Stimulated activated naive B cell treated with anti-CD40 and anti-IgM and Interleukin-4, amounts not matched to agents 10 μg/mL and 1 μg/mL and 100 μg/mL, for 72 hours (primary cell): ENCODE data around the gene RGSL1.
"Not testable (repeated sequence)": the region's sequence is repeated elsewhere in the genome, so short reads cannot be mapped to it uniquely, and the experiment has no call there.

Experiments
- ATAC-seq, 2 donors: fragments of 150-1000 bp; cut with Tn5 transposase; replicated peaks; 2 replicates each; pipeline ENCODE4 v1.10.0; 2021; ENCODE audit warnings: moderate library complexity in 1 of 2
- DNase-seq: peaks from one replicate; pipeline ENCODE4 v3.0.0; 2021
- H3K27ac Mint-ChIP-seq: one replicate; pipeline ENCODE4 v1.8.0; 2022; ENCODE audit warnings: mild to moderate bottlenecking, mixed read lengths
- H3K27me3 Mint-ChIP-seq, 2 donors: one replicate each; pipeline ENCODE4 v1.8.0; 2022; ENCODE audit warnings: mixed read lengths in 2 of 2
- H3K36me3 Mint-ChIP-seq, 2 donors: one replicate each; pipeline ENCODE4 v1.8.0; 2022; ENCODE audit warnings: mixed read lengths in 2 of 2, mild to moderate bottlenecking in 1 of 2
- H3K4me1 Mint-ChIP-seq, 2 donors: one replicate each; pipeline ENCODE4 v1.8.0; 2022; ENCODE audit warnings: mixed read lengths in 2 of 2, mild to moderate bottlenecking in 1 of 2
- H3K4me3 Mint-ChIP-seq, 2 donors: one replicate each; pipeline ENCODE4 v1.8.0; 2022; ENCODE audit warnings: mild to moderate bottlenecking in 2 of 2, mixed read lengths in 2 of 2, moderate library complexity in 1 of 2
- H3K9me3 Mint-ChIP-seq, 2 donors: one replicate each; pipeline ENCODE4 v1.8.0; 2022; ENCODE audit warnings: mixed read lengths in 2 of 2, mild to moderate bottlenecking in 1 of 2

The RGSL1 gene

GRCh38 chr1:182476625-182477024 is 26.7 kb downstream of the RGSL1 start:
- peaks cover 16 to 17% of the 10 kb centered on the region in 2 donors for H3K9me3 Mint-ChIP-seq
- DNase-seq, result no peak
- H3K27me3 Mint-ChIP-seq, result peaks cover 0 to 4% of the 10 kb centered on the region in 2 donors
- no peak overlapping the region for H3K4me3 Mint-ChIP-seq
- H3K4me1 Mint-ChIP-seq, result peaks cover 3 to 5% of the 10 kb centered on the region in 2 donors
- H3K27ac Mint-ChIP-seq, result no peak overlapping the region
- no peak for ATAC-seq
- peaks cover 5 to 9% of the 10 kb centered on the region in 2 donors for H3K36me3 Mint-ChIP-seq

GRCh38 chr1:182478238-182478637 is 28.3 kb downstream of the RGSL1 start:
- Mint-ChIP-seq H3K9me3 (peaks cover 17 to 18% of the 10 kb centered on the region in 2 donors), H3K4me1 (peaks cover 7 to 15% of the 10 kb centered on the region in 2 donors), H3K4me3 (no peak overlapping the region), H3K36me3 (peaks cover 5 to 9% of the 10 kb centered on the region in 2 donors), H3K27me3 (no peaks in the 10 kb centered on the region), H3K27ac (no peak overlapping the region)
- ATAC-seq (no peak), DNase-seq (no peak)

- Mint-ChIP-seq H3K4me3 (no peak overlapping the region), H3K36me3 (no peaks in the 10 kb centered on the region), H3K4me1 (peaks cover 18 to 36% of the 10 kb centered on the region in 2 donors), H3K27ac (no peak overlapping the region), H3K9me3 (peaks cover 2 to 6% of the 10 kb centered on the region in 2 donors), H3K27me3 (no peaks in the 10 kb centered on the region)
- no peak for DNase-seq
- peak; percentile 2 to 4 for ATAC-seq
These were observed 34.1 kb downstream of the RGSL1 start for GRCh38 chr1:182484067-182484466.

- H3K27me3 Mint-ChIP-seq, result no peaks in the 10 kb centered on the region
- H3K27ac Mint-ChIP-seq, result no peak overlapping the region
- H3K4me1 Mint-ChIP-seq, result peaks cover 18 to 36% of the 10 kb centered on the region in 2 donors
- peaks cover 0 to 2% of the 10 kb centered on the region in 2 donors for H3K9me3 Mint-ChIP-seq
- ATAC-seq (peak; percentile 100), DNase-seq (peak; percentile 81)
- peak overlapping the region in 1 of 2 donors; percentile 8 for H3K4me3 Mint-ChIP-seq
- H3K36me3 Mint-ChIP-seq, result no peaks in the 10 kb centered on the region
These were observed 34.7 kb downstream of the RGSL1 start for GRCh38 chr1:182484531-182485257.

GRCh38 chr1:182485861-182486260 is 35.9 kb downstream of the RGSL1 start:
- peaks cover 0 to 2% of the 10 kb centered on the region in 2 donors for H3K9me3 Mint-ChIP-seq
- no peaks in the 10 kb centered on the region for H3K27me3 Mint-ChIP-seq
- H3K4me3 Mint-ChIP-seq, result no peak overlapping the region
- no peak for DNase-seq
- peaks cover 18 to 32% of the 10 kb centered on the region in 2 donors for H3K4me1 Mint-ChIP-seq
- no peak for ATAC-seq
- H3K36me3 Mint-ChIP-seq, result no peaks in the 10 kb centered on the region
- no peak overlapping the region for H3K27ac Mint-ChIP-seq

GRCh38 chr1:182488803-182489202 is 38.9 kb downstream of the RGSL1 start:
- Mint-ChIP-seq H3K4me3 (no peak overlapping the region), H3K9me3 (no peaks in the 10 kb centered on the region), H3K36me3 (no peaks in the 10 kb centered on the region), H3K27me3 (no peaks in the 10 kb centered on the region), H3K4me1 (peaks cover 23 to 31% of the 10 kb centered on the region in 2 donors), H3K27ac (no peak overlapping the region)
- DNase-seq (no peak), ATAC-seq (no peak)

- no peak overlapping the region for H3K4me3 Mint-ChIP-seq
- H3K36me3 Mint-ChIP-seq, result no peaks in the 10 kb centered on the region
- DNase-seq, result no peak
- H3K27me3 Mint-ChIP-seq, result no peaks in the 10 kb centered on the region
- H3K4me1 Mint-ChIP-seq, result peaks cover 11 to 16% of the 10 kb centered on the region in 2 donors
- peaks cover 0 to 2% of the 10 kb centered on the region in 2 donors for H3K9me3 Mint-ChIP-seq
- peak; percentile 80 to 90 for ATAC-seq
- H3K27ac Mint-ChIP-seq, result no peak overlapping the region
These were observed 43.1 kb downstream of the RGSL1 start for GRCh38 chr1:182493063-182493462.

GRCh38 chr1:182495002-182495401 is 45.1 kb downstream of the RGSL1 start:
- no peak overlapping the region for H3K27ac Mint-ChIP-seq
- H3K4me3 Mint-ChIP-seq, result no peak overlapping the region
- H3K4me1 Mint-ChIP-seq, result peaks cover 11 to 16% of the 10 kb centered on the region in 2 donors
- no peaks in the 10 kb centered on the region for H3K36me3 Mint-ChIP-seq
- H3K9me3 Mint-ChIP-seq, result peaks cover 0 to 2% of the 10 kb centered on the region in 2 donors
- DNase-seq (no peak), ATAC-seq (no peak)
- no peaks in the 10 kb centered on the region for H3K27me3 Mint-ChIP-seq

GRCh38 chr1:182495693-182496092 is 45.7 kb downstream of the RGSL1 start:
- Mint-ChIP-seq H3K27ac (no peak overlapping the region), H3K4me3 (no peak overlapping the region), H3K36me3 (no peaks in the 10 kb centered on the region), H3K9me3 (peaks cover 0 to 2% of the 10 kb centered on the region in 2 donors), H3K27me3 (no peaks in the 10 kb centered on the region), H3K4me1 (peaks cover 11 to 16% of the 10 kb centered on the region in 2 donors)
- DNase-seq (no peak), ATAC-seq (no peak)

- peaks cover 0 to under 1% of the 10 kb centered on the region in 2 donors for H3K27me3 Mint-ChIP-seq
- DNase-seq, result no peak
- no peak for ATAC-seq
These were observed 57.7 kb downstream of the RGSL1 start for GRCh38 chr1:182507685-182508084.

GRCh38 chr1:182515556-182515955 is 65.6 kb downstream of the RGSL1 start:
- H3K36me3 Mint-ChIP-seq, result peaks cover 0 to 2% of the 10 kb centered on the region in 2 donors
- H3K27me3 Mint-ChIP-seq, result peaks cover 0 to 19% of the 10 kb centered on the region in 2 donors
- no peak overlapping the region for H3K27ac Mint-ChIP-seq

More at GRCh38 chr1:182507685-182508084, 57.7 kb downstream of the RGSL1 start:
- Mint-ChIP-seq H3K36me3 (peaks cover 4 to 5% of the 10 kb centered on the region in 2 donors), H3K4me3 (no peak overlapping the region), H3K4me1 (no peaks in the 10 kb centered on the region), H3K27ac (no peak overlapping the region), H3K9me3 (peaks cover 5 to 8% of the 10 kb centered on the region in 2 donors)

GRCh38 chr1:182520736-182521135 is 70.8 kb downstream of the RGSL1 start:
- no peaks in the 10 kb centered on the region for H3K4me1 Mint-ChIP-seq
- no peak overlapping the region for H3K27ac Mint-ChIP-seq
- no peak for ATAC-seq
- no peak overlapping the region for H3K4me3 Mint-ChIP-seq
- peaks cover 3 to 14% of the 10 kb centered on the region in 2 donors for H3K36me3 Mint-ChIP-seq
- peaks cover 0 to 8% of the 10 kb centered on the region in 2 donors for H3K27me3 Mint-ChIP-seq
- peaks cover 15 to 33% of the 10 kb centered on the region in 2 donors for H3K9me3 Mint-ChIP-seq
- no peak for DNase-seq

More at GRCh38 chr1:182515556-182515955, 65.6 kb downstream of the RGSL1 start:
- Mint-ChIP-seq H3K4me1 (no peaks in the 10 kb centered on the region), H3K9me3 (peaks cover 5 to 10% of the 10 kb centered on the region in 2 donors), H3K4me3 (no peak overlapping the region)
- ATAC-seq (no peak), DNase-seq (no peak)

- H3K4me1 Mint-ChIP-seq, result no peaks in the 10 kb centered on the region
- no peak overlapping the region for H3K4me3 Mint-ChIP-seq
- peaks cover 0 to 3% of the 10 kb centered on the region in 2 donors for H3K27me3 Mint-ChIP-seq
- DNase-seq (no peak), ATAC-seq (no peak)
- H3K36me3 Mint-ChIP-seq, result peaks cover 12 to 29% of the 10 kb centered on the region in 2 donors
- H3K27ac Mint-ChIP-seq, result no peak overlapping the region
- peaks cover 25 to 42% of the 10 kb centered on the region in 2 donors for H3K9me3 Mint-ChIP-seq
These were observed 75.4 kb downstream of the RGSL1 start for GRCh38 chr1:182525342-182525741.

GRCh38 chr1:182527680-182528079 is 77.7 kb downstream of the RGSL1 start:
- DNase-seq (no peak), ATAC-seq (no peak)
- H3K27ac Mint-ChIP-seq, result no peak overlapping the region
- H3K27me3 Mint-ChIP-seq, result peaks cover 0 to 3% of the 10 kb centered on the region in 2 donors
- no peak overlapping the region for H3K4me3 Mint-ChIP-seq
- no peaks in the 10 kb centered on the region for H3K4me1 Mint-ChIP-seq
- peaks cover 25 to 42% of the 10 kb centered on the region in 2 donors for H3K9me3 Mint-ChIP-seq
- H3K36me3 Mint-ChIP-seq, result peaks cover 12 to 29% of the 10 kb centered on the region in 2 donors

GRCh38 chr1:182528206-182528605 is 78.3 kb downstream of the RGSL1 start:
- not testable (repeated sequence) for H3K4me3 Mint-ChIP-seq, H3K4me1 Mint-ChIP-seq, H3K27ac Mint-ChIP-seq, H3K27me3 Mint-ChIP-seq, ATAC-seq, DNase-seq
- Mint-ChIP-seq H3K36me3 (peaks cover 12 to 29% of the 10 kb centered on the region in 2 donors), H3K9me3 (peaks cover 25 to 41% of the 10 kb centered on the region in 2 donors)
